ENCODE data around the gene ATAD3C.
"Not testable (repeated sequence)": the region's sequence is repeated elsewhere in the genome, so short reads cannot be mapped to it uniquely, and the experiment has no call there.

Gene ATAD3C

DNA sequence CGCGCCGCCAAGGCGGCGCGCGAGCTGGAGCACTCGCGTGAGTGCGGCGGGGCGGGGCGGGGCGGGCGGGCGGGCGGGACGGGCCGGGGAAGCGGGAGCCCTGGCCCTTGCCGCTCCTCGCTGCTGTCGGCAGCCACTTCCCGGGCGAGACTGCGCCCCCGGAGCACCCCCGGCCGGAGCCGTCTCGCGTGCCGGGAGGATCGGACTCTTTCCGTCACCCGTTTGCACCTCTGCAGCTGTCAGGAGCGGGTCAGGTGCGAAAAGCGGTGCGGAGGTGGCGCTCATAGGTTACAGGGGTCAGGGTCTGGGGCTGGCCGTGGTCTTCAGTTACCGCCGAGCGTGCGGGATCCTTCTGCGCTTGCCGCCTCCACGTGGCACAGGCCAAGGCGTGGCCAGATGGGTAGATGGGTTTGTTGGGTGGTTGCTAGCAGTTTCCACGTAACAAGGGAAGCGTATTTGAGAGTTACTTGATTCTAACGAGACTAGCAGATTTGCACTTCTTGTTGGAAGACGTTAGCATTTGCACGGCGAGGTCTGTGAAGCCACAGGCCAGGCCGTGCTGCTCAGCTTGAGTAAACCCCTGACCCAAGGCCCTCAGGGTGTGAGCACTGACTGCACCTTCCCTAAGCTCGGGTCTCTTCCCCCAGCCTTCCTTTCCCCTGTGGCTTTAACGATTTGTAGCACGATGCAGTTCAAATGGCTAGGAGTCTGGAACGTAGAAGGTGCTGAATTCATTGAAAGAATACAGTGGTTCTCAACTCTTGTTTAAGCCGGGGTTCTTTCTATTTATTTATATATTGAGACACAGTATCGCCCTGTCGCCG, 22.8 kb downstream of the ATAD3C start:
- DNase-seq (ENCODE audit: low read depth in 2 of 2), result not testable (repeated sequence)

DNA sequence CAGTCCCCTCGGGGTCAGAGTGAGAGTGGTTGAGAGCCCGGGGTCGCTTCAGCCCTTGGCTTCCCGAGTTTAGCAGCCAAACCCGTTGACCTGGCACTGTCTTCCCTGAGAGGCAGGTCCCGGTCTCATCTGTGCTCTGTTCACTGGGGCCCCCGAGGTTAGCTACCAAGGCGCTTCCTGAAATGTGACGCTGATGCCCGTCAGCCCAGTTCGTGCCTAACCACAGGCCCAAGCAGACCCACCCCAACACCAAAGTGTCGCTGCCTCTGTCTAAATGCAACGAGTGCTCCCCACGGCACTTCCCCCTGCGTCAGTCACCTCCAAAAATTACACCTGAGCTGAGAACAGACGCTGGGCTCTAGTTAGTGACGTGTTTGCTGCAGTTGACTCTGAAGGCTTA, 26.5 kb downstream of the ATAD3C start:
- DNase-seq (ENCODE audit: low read depth in 2 of 2), result not testable (repeated sequence)

DNA sequence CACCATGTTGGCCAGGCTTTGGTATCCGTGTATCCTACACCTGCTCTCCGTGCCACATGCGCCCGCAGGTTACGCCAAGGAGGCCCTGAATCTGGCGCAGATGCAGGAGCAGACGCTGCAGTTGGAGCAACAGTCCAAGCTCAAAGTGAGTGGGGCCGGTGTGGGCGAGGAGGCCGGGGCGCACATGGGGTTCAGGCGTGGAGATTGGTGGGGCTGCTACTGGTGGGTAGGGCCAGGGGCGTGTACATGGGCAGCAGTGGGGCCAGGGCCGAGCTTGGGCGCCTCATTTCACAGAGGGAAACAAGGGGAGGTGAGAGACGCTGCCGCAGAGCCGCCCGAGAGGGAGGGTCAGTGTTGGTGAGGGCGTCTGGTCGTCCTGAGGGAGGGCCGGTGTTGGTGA, 27.7 kb downstream of the ATAD3C start:
- DNase-seq (ENCODE audit: low read depth in 2 of 2), result no peak

DNA sequence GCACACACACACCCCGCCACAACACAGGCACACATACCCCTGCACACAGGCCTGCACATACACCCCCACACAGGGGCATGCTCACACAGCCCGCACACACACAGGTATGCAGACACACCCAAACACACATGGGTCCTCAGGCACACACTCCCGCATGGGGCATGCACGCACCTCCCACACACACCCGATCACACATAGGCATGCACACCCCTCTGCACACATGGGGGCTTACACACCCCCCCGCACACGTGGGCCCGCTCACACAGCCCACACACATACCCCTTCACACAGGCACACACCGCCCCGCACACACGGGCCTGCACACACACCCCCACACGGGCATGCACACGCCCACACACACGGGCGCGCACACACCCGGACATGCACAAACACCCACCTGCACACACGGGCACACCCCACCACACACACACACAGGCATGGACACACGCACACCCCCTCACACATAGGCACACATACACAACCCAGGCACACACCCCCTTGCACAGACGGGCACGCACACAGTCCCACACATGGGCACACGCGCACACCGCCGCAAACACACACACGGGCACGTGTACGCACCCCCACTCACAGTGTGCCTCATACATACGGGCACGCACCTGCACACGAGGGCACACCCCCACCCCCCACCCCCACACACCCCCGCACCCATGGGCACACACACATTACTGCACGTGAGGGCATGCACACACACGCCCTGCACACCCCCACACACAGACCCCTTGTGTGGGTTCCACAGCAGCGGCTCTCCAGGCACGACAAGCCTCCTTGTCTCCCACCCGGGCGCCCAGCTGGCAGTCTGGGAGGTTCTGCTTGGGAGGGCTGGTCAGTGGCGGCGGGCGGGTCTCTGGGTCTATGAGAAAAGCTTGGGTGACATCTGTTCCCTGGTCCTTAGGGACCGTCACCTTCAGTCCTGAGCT, 30.3 kb downstream of the ATAD3C start:
- DNase-seq (ENCODE audit: low read depth in 2 of 2), result no peak

DNA sequence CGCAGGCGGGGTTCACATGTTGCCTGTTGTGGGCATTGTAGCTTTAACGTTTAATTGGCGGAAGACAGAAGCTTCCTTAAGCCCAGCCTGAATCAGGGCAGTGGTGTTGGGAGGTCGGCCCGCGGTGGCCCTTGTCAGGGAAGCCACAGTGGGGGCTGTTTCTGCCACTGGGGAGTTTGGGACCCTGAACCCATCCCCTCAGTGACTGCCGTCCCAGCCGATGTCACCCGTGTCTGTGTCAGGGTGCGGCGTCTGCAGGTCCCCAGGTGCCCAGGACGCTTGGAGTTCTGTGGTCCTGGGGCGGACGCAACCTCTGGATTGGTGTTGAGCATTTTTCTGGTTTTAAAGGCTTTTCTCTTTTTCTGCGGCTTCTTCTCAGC, 31.0 kb downstream of the ATAD3C start:
- not testable (repeated sequence) for DNase-seq (ENCODE audit: low read depth in 2 of 2)

DNA sequence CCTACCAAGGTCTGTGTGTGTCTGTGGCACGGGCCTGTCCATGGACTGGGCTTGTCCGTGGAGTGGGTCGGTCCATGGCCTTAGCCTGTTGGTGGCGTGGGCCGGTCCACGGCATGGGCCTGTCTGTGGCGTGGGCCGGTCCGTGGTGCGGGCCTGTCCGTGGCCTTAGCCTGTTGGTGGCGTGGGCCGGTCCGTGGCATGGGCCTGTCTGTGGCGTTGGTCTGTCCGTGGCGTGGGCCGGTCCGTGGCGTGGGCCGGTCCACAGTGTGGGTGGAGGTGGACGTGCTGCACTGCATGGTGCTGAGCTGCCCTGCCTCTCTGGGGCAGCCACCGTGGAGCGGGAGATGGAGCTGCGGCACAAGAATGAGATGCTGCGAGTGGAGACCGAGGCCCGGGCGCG, 32.3 kb downstream of the ATAD3C start:
- DNase-seq (ENCODE audit: low read depth in 2 of 2), result not testable (repeated sequence)

DNA sequence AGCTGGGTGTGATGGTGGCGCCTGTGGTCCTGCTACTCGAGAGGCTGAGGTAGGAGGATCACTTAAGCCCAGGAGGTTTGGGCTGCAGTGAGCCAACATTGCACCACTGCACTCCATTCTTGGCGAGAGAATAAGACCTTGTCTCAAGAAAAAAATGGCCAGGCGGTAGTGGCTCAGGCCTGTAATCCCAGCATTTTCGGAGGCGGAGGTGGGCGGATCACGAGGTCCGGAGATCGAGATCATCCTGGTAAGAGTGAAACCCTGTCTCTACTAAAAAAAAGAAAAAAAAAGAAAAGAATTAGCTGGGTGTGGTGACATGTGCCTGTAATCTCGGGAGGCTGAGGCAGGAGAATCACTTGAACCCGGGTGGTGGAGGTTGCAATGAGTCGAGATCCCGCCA, 33.4 kb downstream of the ATAD3C start:
- DNase-seq (ENCODE audit: low read depth in 2 of 2), result no peak

DNA sequence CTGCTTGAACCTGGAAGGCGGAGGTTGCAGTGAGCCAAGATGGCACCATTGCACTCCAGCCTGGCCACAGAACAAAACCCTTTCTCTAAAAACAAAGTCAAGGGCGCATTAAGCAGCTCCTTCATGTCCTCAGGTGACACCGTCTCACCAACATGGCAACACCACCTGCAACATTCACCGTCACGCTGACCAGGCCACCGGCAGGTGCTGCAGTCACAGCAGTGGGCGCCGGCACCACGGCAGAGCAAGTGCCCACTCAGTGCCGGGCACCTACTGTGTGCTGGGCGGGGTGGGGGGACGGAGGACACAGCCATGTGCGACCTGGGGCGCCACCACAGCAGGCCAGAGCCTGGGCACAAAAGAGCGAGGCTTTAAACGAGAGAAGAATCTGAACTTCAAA, 34.2 kb downstream of the ATAD3C start:
- DNase-seq (ENCODE audit: low read depth in 2 of 2), result no peak

DNA sequence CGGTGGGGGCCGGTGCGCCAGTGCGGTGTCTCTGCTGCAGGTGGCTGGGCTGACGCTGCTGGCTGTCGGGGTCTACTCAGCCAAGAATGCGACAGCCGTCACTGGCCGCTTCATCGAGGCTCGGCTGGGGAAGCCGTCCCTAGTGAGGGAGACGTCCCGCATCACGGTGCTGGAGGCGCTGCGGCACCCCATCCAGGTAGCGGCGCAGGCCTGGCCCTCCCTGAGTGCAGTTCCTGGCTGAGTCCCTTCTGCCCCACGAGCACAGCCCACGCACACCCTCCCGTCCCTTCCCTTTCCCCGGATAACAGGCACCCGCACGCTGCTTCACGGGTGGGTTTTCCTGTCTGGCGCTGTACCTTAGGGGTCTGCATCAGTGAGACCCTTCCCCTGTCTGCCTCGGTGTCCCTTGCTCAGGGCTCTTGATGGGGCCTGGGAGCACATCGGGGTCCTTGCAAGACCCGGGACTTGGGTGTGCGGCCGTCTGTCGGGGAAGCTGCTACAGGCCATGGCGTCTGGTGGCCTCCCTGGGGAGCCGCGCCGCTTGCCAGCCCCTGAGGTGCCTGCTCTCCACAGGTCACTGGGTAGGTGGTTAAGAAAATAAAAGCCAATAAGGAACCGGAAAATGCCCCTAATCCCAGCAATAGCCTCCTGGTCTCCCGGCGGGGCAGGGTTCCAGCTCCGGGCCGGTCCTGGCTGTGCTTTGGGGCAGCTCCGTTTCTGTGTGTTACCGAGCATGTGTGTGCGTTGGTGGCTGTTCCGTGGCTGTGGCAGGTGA, 35.7 kb downstream of the ATAD3C start:
- not testable (repeated sequence) for DNase-seq (ENCODE audit: low read depth in 2 of 2)

DNA sequence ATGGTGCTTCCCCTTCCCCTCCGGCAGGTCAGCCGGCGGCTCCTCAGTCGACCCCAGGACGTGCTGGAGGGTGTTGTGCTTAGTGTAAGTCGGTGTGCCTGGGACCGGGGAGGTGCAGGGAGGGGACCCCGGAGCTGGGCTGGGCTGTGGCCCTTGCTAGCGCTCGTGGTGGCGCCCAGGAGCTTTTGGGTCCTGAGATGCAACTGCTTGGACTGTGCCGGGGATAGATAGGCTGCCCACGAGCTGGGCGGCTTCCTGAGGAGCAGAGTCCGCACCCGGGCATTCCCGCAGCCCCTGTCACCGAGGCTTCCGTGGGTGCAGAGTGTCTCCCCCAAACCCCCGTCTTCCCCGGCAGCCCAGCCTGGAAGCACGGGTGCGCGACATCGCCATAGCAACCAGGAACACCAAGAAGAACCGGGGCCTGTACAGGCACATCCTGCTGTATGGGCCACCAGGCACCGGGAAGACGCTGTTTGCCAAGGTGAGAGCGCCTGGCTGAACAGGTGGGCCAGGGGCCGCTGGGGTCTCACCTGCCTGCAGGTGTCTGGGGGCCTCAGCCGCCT, 36.3 kb downstream of the ATAD3C start:
- DNase-seq (ENCODE audit: low read depth in 2 of 2), result not testable (repeated sequence)

DNA sequence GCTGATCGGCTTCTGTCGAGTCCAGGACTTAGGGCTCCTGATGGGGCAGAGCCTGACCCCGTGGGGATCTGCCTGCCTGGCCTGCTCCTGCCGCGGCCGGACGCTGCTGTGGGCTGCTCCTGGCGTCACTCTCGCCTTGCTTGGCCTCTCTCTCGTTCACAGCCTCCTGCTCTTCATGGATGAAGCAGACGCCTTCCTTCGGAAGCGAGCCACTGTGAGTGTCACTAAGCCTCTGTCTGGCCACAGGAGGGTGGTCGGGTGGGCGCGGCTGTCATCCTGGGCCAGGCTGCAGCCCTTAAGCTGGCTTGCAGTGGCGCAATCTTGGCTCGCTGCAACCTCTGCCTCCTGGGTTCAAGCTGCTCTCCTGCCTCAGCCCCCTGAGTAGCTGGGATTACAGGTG, 38.2 kb downstream of the ATAD3C start:
- DNase-seq (ENCODE audit: low read depth in 2 of 2), result no peak

DNA sequence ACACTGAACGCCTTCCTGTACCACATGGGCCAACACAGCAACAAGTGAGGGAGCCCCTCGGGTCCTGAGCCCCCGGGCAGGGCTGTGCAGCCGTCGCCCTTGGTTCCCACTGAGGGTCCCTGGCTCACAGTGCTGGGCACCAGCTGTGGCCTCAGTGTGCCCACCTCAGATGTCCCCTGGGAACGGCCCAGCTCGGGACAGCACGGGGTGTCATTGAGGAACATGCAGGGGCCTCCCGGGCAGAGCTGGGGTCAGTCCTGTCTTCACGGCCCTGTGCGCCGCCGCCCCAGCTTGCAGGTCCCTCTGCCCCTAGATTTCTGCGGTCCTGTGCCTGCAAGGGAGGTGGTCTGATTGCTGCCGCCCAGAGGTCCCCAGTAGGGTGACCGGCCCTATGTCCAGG, 39.7 kb downstream of the ATAD3C start:
- no peak for DNase-seq (ENCODE audit: low read depth in 2 of 2)

DNA sequence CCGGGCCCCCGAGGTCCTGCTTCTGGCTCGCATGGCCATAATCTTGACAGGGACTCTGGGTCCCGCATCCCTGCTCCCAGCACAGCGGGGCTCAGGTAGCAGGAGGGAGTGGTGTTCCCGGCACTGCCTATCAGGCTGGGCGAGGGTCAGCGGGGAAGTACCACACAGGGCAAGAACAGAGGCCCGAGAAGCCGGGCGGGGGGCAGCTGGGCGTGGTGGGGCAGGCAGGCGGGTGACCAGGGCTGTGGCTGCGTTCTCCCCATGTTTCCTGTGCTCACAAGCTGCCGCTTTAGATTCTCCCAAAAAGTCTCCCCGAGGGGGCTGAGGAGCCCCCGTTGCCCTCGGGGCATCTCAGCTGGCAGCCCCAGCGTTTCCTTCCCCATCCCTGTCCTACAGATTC, 40.4 kb downstream of the ATAD3C start:
- no peak for DNase-seq (ENCODE audit: low read depth in 2 of 2)

DNA sequence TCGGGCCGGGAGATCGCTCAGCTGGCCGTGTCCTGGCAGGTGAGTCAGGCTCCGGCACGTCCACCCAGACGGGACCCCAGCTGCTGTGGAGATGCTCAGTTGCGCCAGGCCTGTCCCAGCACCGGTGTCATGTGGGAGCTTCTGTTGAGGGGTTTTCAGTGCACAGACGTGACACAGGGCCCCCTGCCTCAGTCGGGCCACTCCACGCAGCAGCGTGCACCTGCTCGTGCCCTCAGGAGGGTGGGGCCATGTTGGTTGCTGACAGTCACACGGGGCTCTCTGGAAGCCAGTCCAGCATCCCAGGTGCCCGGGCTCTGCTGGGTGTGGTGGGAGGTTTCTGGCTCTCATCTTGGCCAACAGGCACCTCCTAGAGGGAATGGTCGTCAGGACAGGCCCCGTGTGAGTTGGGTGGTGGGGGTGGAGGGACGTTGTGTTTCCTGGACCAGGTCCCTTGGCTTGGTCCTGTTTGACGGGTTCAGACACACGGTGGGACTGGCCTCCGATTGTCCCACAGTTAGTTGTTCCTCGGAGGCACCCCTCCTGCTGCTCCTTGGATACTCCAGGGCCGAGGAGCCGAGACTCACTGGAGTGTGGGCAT, 41.2 kb downstream of the ATAD3C start:
- no peak for DNase-seq (ENCODE audit: low read depth in 2 of 2)

DNA sequence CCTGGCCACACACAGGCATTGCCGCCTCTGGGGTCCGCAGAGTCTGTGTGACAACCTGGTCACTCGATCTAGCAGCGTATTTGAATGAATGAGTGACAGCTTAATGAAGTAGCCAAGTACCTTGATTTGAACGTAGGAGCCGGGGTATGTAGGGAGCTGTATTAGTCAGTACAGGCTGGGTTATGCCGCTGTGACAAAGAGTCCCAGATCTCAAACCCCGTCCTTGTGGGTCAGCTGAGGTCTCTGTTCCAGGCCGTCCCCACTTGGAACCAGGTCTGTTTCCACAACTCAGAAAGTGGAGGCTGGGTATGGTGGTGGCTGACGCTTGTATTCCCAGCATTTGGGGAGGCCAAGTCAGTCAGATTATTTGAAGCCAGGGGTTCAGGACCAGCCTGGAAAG, 42.1 kb downstream of the ATAD3C start:
- DNase-seq (ENCODE audit: low read depth in 2 of 2), result no peak

DNA sequence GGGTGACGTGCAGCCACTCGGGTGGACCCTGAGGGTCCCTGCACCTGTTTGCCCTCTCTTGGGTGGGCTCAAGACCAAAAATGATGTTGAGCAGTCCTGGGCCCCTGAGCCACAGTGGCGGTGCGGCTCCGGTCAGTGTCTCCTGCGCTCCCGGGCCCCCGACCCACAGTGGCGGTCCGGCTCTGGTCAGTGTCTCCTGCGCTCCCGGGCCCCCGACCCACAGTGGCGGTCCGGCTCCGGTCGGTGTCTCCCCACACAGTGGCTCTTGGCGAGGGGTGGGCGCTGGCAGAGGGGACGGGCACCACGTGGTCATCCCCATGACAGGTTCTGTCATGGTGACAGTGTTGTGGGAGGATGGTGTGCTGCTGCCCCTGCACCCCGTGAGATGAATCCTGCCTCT, 44.8 kb downstream of the ATAD3C start:
- not testable (repeated sequence) for DNase-seq (ENCODE audit: low read depth in 2 of 2)

DNA sequence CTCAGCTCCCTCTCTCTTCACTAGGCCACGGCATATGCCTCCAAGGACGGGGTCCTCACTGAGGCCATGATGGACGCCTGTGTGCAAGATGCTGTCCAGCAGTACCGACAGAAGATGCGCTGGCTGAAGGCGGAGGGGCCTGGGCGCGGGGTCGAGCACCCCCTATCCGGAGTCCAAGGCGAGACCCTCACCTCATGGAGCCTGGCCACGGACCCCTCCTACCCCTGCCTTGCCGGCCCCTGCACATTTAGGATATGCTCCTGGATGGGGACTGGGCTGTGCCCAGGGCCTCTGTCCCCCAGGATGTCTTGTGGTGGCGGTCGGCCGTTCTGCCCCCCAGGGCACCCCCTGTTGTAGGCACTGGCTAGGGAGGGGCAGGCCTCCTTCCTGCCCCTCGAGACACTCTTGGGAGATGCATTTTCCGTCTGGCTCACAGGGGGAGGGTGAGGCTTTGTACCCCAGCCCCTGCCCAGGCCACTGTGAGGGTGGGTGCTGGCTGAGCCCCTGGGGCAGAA, 46.0 kb downstream of the ATAD3C start:
- not testable (repeated sequence) for DNase-seq (ENCODE audit: low read depth in 2 of 2)

DNA sequence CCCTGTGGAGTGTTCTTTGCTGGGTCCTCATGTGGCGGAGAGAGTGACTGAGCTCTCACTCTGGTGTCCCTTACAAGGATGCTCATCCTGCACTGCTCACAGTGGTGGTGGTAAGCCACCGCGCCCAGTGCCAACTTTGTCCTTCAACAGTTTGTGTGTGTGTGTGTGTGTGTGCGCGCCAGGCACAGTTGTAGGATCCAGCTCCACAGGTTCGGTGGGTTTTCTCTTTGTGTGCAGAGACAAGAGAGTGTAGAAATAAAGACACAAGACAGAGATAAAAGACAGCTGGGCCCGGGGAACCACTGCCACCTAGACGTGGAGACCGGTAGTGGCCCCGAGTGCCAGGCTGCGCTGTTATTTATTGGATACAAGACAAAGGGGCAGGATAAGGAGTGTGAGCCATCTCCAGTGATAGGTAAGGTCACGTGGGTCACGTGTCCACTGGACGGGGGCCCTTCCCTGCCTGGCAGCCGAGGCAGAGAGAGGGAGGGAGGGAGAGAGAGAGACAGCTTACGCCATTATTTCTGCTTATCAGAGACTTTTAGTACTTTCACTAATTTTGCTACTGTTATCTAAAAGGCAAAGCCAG, 55.4 kb downstream of the ATAD3C start:
- peak; percentile 27 to 41 for DNase-seq (ENCODE audit: low read depth in 2 of 2)

DNA sequence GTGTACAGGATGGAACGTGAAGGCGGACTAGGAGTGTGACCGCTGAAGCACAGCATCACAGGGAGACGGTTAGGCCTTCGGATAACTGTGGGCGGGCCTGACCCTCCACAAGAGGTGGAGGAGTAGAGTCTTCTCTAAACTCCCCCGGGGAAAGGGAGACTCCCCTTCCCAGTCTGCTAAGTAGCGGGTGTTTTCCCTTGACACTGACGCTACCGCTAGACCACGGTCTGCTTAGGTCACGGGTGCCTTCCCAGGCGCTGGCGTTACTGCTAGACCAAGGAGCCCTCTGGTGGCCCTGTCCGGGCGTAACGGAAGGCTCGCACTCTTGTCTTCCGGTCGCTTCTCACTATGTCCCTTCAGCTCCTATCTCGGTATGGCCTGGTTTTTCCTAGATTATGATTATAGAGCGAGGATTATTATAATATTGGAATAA, 55.9 kb downstream of the ATAD3C start:
- not testable (repeated sequence) for DNase-seq (ENCODE audit: low read depth in 2 of 2)

DNA sequence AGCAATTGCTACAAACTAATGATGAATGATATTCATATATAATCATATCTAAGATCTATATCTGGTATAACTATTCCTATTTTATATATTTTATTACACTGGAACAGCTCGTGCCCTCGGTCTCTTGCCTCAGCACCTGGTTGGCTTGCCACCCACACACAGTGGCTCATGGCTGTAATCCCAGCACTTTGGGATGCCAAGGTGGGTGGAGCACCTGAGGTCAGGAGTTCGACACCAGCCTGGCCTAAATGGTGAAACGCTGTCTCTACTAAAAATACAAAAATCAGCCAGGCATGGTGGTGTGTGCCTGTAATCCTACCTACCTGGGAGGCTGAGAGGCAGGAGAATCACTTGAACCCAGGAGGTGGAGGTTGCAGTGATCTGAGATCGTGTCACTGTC, 56.3 kb downstream of the ATAD3C start:
- not testable (repeated sequence) for DNase-seq (ENCODE audit: low read depth in 2 of 2)

DNA sequence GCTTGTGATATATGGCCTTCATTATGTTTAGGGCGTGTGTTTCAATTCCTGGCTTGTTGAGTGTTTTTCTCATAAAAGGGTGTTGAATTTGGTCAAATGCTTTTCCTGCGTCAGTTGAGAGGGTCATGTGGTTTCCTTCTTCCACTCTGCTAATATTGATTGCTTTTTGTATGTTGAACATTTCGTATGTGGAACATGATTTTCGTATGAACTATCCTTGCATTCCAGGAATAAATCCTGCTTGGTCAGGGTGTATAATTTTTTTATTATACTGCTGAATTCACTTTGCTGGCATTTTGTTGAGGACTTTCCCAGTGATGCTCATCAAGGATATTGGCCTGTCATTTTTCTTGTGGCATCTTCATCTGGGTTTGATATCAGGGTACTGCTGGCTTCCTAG, 57.8 kb downstream of the ATAD3C start:
- DNase-seq (ENCODE audit: low read depth in 2 of 2), result no peak

All from stimulated activated CD8-positive, alpha-beta memory T cell treated with anti-CD3 and anti-CD28 coated beads, Interleukin-7, amount 100 ng/mL, for 1 hour (primary cell).